HPDE6-E6E7 (cell line): ENCODE results near the gene WDR64.
A peak's percentile ranks its signal among the peaks of the same experiment; 100 is the strongest.
"Not testable (repeated sequence)": the region's sequence is repeated elsewhere in the genome, so short reads cannot be mapped to it uniquely, and the experiment has no call there.

Source experiments
- DNase-seq: peaks from one replicate; pipeline ENCODE4 v3.0.0; 2011; ENCODE audit warnings: missing footprints; ENCODE audit errors: extremely low spot score

The WDR64 gene

GRCh38 chr1:241658081-241658793, 6.2 kb downstream of the WDR64 start:
- no peak for DNase-seq

- not testable (repeated sequence) for DNase-seq
Observed at GRCh38 chr1:241659016-241659415, 6.9 kb downstream of the WDR64 start.

- DNase-seq: no peak
Observed at GRCh38 chr1:241660424-241660972, 8.4 kb downstream of the WDR64 start.

GRCh38 chr1:241666419-241666818, 14.3 kb downstream of the WDR64 start:
- no peak for DNase-seq

- DNase-seq: no peak
Observed at GRCh38 chr1:241672301-241672700, 20.2 kb downstream of the WDR64 start.

- DNase-seq: no peak
Observed at GRCh38 chr1:241674805-241675384, 22.8 kb downstream of the WDR64 start.

- DNase-seq: no peak
Observed at GRCh38 chr1:241675983-241676382, 23.9 kb downstream of the WDR64 start.

GRCh38 chr1:241677201-241677600, 25.1 kb downstream of the WDR64 start:
- DNase-seq: no peak

GRCh38 chr1:241678536-241678935, 26.5 kb downstream of the WDR64 start:
- DNase-seq: no peak

GRCh38 chr1:241679404-241679803, 27.3 kb downstream of the WDR64 start:
- no peak for DNase-seq

- no peak for DNase-seq
Observed at GRCh38 chr1:241679961-241680360, 27.9 kb downstream of the WDR64 start.

GRCh38 chr1:241681861-241682448, 29.9 kb downstream of the WDR64 start:
- not testable (repeated sequence) for DNase-seq

GRCh38 chr1:241682921-241683320, 30.8 kb downstream of the WDR64 start:
- DNase-seq: no peak

- no peak for DNase-seq
Observed at GRCh38 chr1:241684108-241684507, 32.0 kb downstream of the WDR64 start.

GRCh38 chr1:241688940-241689368, 36.9 kb downstream of the WDR64 start:
- peak; percentile 87 for DNase-seq

GRCh38 chr1:241695246-241696171, 43.4 kb downstream of the WDR64 start:
- no peak for DNase-seq

GRCh38 chr1:241696172-241696814, 44.2 kb downstream of the WDR64 start:
- DNase-seq: no peak

GRCh38 chr1:241696815-241697639, 44.9 kb downstream of the WDR64 start:
- no peak for DNase-seq

- no peak for DNase-seq
Observed at GRCh38 chr1:241697640-241698018, 45.5 kb downstream of the WDR64 start.

GRCh38 chr1:241698177-241698576, 46.1 kb downstream of the WDR64 start:
- DNase-seq: no peak
